Measurements from ENCODE around the gene TMEM132C.

- TF ChIP-seq EZH2phosphoT487 (IDR thresholded peaks at IDR 0.05; ENCODE audit: low read length): no peak
- TF ChIP-seq, protein P1, sequence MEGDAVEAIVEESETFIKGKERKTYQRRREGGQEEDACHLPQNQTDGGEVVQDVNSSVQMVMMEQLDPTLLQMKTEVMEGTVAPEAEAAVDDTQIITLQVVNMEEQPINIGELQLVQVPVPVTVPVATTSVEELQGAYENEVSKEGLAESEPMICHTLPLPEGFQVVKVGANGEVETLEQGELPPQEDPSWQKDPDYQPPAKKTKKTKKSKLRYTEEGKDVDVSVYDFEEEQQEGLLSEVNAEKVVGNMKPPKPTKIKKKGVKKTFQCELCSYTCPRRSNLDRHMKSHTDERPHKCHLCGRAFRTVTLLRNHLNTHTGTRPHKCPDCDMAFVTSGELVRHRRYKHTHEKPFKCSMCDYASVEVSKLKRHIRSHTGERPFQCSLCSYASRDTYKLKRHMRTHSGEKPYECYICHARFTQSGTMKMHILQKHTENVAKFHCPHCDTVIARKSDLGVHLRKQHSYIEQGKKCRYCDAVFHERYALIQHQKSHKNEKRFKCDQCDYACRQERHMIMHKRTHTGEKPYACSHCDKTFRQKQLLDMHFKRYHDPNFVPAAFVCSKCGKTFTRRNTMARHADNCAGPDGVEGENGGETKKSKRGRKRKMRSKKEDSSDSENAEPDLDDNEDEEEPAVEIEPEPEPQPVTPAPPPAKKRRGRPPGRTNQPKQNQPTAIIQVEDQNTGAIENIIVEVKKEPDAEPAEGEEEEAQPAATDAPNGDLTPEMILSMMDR (IDR thresholded peaks at IDR 0.05; ENCODE audit: low read length): no peak
Measured at GRCh38 chr12:128305336-128305892, 38.4 kb downstream of the TMEM132C start.

Data from MM.1S (cell line).